SW 1271 (cell line): ENCODE measurements around the gene TMEM116.
"Not testable (repeated sequence)": the region's sequence is repeated elsewhere in the genome, so short reads cannot be mapped to it uniquely, and the experiment has no call there.

Source experiments
- DNase-seq, 2 experiments: peaks; one replicate each; lab custom pipeline; 2025; lab: John Stamatoyannopoulos, UW

TMEM116 gene

GRCh38 chr12:112009596-112009995 lies 3.4 kb downstream of the TMEM116 start:
- not testable (repeated sequence) for DNase-seq

GRCh38 chr12:112008918-112009317 lies 4.0 kb downstream of the TMEM116 start:
- DNase-seq: no peak

GRCh38 chr12:112007945-112008344 lies 5.0 kb downstream of the TMEM116 start:
- DNase-seq: no peak

GRCh38 chr12:112005419-112006395 lies 7.3 kb downstream of the TMEM116 start:
- DNase-seq: no peak

GRCh38 chr12:112004041-112004440 lies 8.9 kb downstream of the TMEM116 start:
- DNase-seq: no peak

GRCh38 chr12:112001576-112001975 lies 11.4 kb downstream of the TMEM116 start:
- no peak for DNase-seq

GRCh38 chr12:112000820-112001219 lies 12.1 kb downstream of the TMEM116 start:
- DNase-seq: no peak

- not testable (repeated sequence) for DNase-seq
Measured at GRCh38 chr12:111999129-111999528, 13.8 kb downstream of the TMEM116 start.

GRCh38 chr12:111998015-111998414 lies 14.9 kb downstream of the TMEM116 start:
- DNase-seq: no peak

- no peak for DNase-seq
Measured at GRCh38 chr12:111997300-111997699, 15.7 kb downstream of the TMEM116 start.

GRCh38 chr12:111995782-111996480 lies 17.0 kb downstream of the TMEM116 start:
- DNase-seq: no peak

GRCh38 chr12:111994211-111995111 lies 18.5 kb downstream of the TMEM116 start:
- not testable (repeated sequence) for DNase-seq

GRCh38 chr12:111993292-111994150 lies 19.4 kb downstream of the TMEM116 start:
- no peak for DNase-seq

GRCh38 chr12:111992464-111992863 lies 20.5 kb downstream of the TMEM116 start:
- DNase-seq: no peak

GRCh38 chr12:111991946-111992345 lies 21.0 kb downstream of the TMEM116 start:
- no peak for DNase-seq

- no peak for DNase-seq
Measured at GRCh38 chr12:111991535-111991934, 21.4 kb downstream of the TMEM116 start.

- DNase-seq: no peak
Measured at GRCh38 chr12:111984820-111985219, 28.1 kb downstream of the TMEM116 start.

- peak in 1 of 2 experiments; percentile 8 for DNase-seq
Measured at GRCh38 chr12:111981987-111982386, 31.0 kb downstream of the TMEM116 start.

- no peak for DNase-seq
Measured at GRCh38 chr12:111980598-111980997, 32.4 kb downstream of the TMEM116 start.

GRCh38 chr12:111978545-111978944 lies 34.4 kb downstream of the TMEM116 start:
- DNase-seq: no peak

- no peak for DNase-seq
Measured at GRCh38 chr12:111976860-111977259, 36.1 kb downstream of the TMEM116 start.
